Activated CD8-positive, alpha-beta T cell treated with anti-CD3 and anti-CD28 coated beads for 36 hours (primary cell): ENCODE data around the gene ANKH. TPM values are rescaled to one million over a fixed set of nuclear protein-coding genes. Genes with fewer than 3 reads are reported as not detected.

ENCODE experiments used
- ATAC-seq: fragments of 200-7000 bp; cut with Tn5 transposase; one replicate; pipeline ENCODE4 v1.10.0; 2021; ENCODE audit warnings: mild to moderate bottlenecking, moderate library complexity
- CTCF ChIA-PET: fragments of 350-600 bp; sonication (Branson Sonifier 250); formaldehyde crosslinking; loops from one replicate; lab custom pipeline; 2021; ENCODE audit warnings: antibody characterized with exemption; lab: Charles Lee
- POLR2A ChIA-PET: fragments of 350-600 bp; sonication (Branson Sonifier 250); formaldehyde crosslinking; loops from one replicate; lab custom pipeline; 2021; ENCODE audit warnings: antibody characterized with exemption; lab: Charles Lee
- DNase-seq: peaks from one replicate; pipeline ENCODE4 v3.0.0-alpha.2; 2020
- H3K27ac Mint-ChIP-seq: one replicate; pipeline ENCODE4 v1.8.0; 2021; ENCODE audit warnings: mild to moderate bottlenecking, mixed read lengths
- H3K27me3 Mint-ChIP-seq: one replicate; pipeline ENCODE4 v1.8.0; 2021; ENCODE audit warnings: mixed read lengths
- H3K36me3 Mint-ChIP-seq: one replicate; pipeline ENCODE4 v1.8.0; 2021; ENCODE audit warnings: low read depth, mixed read lengths
- H3K4me1 Mint-ChIP-seq: one replicate; pipeline ENCODE4 v1.8.0; 2021; ENCODE audit warnings: low read depth, mixed read lengths
- H3K4me3 Mint-ChIP-seq: one replicate; pipeline ENCODE4 v1.8.0; 2021; ENCODE audit warnings: mild to moderate bottlenecking, moderate library complexity, mixed read lengths
- H3K9me3 Mint-ChIP-seq: one replicate; pipeline ENCODE4 v1.8.0; 2021; ENCODE audit warnings: mixed read lengths
- intact Hi-C: fragments of 100-400 bp; cut with micrococcal nuclease; formaldehyde crosslinking; loops from one replicate; pipeline ENCODE4 v1.10.0; 2022
- total RNA-seq, 2 experiments: library from RNA; stranded (reverse); gene quantifications; one replicate each; pipeline ENCODE4 v1.2.3, GENCODE V29; 2021
- TF ChIP-seq, protein P1 (sequence below): fragments of 200-600 bp; IDR thresholded peaks from one replicate; pipeline ENCODE4 v1.8.0; 2022; ENCODE audit warnings: antibody characterized with exemption, mild to moderate bottlenecking

ANKH gene
- total RNA-seq, 2 experiments from 2014 or later = 85.4 to 87.2 TPM

DNA sequence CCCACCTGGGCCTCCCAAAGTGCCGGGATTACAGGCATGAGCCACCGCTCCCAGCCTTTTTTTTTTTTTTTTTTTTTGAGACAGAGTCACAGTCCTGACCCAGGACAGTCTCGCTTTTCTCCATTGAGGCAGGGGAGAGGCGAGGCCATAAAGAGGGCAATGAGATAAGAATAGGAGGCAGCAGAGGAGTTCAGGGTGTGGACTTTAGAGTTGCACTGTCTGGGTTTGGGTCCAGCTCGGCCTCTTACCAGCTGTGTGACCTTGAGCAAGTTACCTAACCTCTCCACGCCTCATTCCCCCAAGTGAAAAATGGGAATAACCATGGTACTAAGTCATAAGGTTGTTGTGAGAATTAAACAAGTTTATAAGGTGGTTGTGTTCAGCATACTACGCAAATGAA, 24.6 kb upstream of the ANKH start:
- Mint-ChIP-seq H3K4me3 (no peak overlapping the region), H3K4me1 (no peaks in the 10 kb centered on the region), H3K9me3 (no peaks in the 10 kb centered on the region), H3K27me3 (no peaks in the 10 kb centered on the region), H3K36me3 (no peaks in the 10 kb centered on the region), H3K27ac (no peak overlapping the region)
- TF ChIP-seq, protein P1, sequence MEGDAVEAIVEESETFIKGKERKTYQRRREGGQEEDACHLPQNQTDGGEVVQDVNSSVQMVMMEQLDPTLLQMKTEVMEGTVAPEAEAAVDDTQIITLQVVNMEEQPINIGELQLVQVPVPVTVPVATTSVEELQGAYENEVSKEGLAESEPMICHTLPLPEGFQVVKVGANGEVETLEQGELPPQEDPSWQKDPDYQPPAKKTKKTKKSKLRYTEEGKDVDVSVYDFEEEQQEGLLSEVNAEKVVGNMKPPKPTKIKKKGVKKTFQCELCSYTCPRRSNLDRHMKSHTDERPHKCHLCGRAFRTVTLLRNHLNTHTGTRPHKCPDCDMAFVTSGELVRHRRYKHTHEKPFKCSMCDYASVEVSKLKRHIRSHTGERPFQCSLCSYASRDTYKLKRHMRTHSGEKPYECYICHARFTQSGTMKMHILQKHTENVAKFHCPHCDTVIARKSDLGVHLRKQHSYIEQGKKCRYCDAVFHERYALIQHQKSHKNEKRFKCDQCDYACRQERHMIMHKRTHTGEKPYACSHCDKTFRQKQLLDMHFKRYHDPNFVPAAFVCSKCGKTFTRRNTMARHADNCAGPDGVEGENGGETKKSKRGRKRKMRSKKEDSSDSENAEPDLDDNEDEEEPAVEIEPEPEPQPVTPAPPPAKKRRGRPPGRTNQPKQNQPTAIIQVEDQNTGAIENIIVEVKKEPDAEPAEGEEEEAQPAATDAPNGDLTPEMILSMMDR = no peak
- intact Hi-C loops = no loop called here
- no peak for DNase-seq
- no peak for ATAC-seq
- ChIA-PET CTCF (interaction anchor here (1.6 kb wide), 1 partner anchor 169 kb away, joined by 3 read pairs; no protein-coding TSS in a partner anchor), POLR2A (no interaction called here)

- POLR2A ChIA-PET = no interaction called here
- ATAC-seq = no peak
- H3K36me3 Mint-ChIP-seq = no peaks in the 10 kb centered on the region
- H3K4me3 Mint-ChIP-seq = no peak overlapping the region
- CTCF ChIA-PET = no interaction called here
- no peak overlapping the region for H3K27ac Mint-ChIP-seq
- TF ChIP-seq, protein P1 = no peak
- H3K4me1 Mint-ChIP-seq = no peaks in the 10 kb centered on the region
- no peaks in the 10 kb centered on the region for H3K27me3 Mint-ChIP-seq
- H3K9me3 Mint-ChIP-seq = no peaks in the 10 kb centered on the region
- no peak for DNase-seq
- intact Hi-C loops = no loop called here
Observed at GRCh38 chr5:14895301-14895700, 23.7 kb upstream of the ANKH start.

- POLR2A ChIA-PET = no interaction called here
- Mint-ChIP-seq H3K27ac (no peak overlapping the region), H3K9me3 (no peaks in the 10 kb centered on the region), H3K36me3 (no peaks in the 10 kb centered on the region), H3K4me3 (no peak overlapping the region), H3K4me1 (no peaks in the 10 kb centered on the region), H3K27me3 (no peaks in the 10 kb centered on the region)
- CTCF ChIA-PET = no interaction called here
- intact Hi-C loops = no loop called here
- TF ChIP-seq, protein P1 = no peak
- no peak for ATAC-seq
- no peak for DNase-seq
Observed at GRCh38 chr5:14894748-14895147, 23.2 kb upstream of the ANKH start.

GRCh38 chr5:14893381-14893780, 21.8 kb upstream of the ANKH start:
- ATAC-seq (no peak), DNase-seq (no peak)
- CTCF ChIA-PET = interaction anchor here (1.4 kb wide), 1 partner anchor 13 kb away, joined by 3 read pairs; no protein-coding TSS in a partner anchor
- TF ChIP-seq, protein P1 = no peak
- intact Hi-C loops = no loop called here
- H3K27me3 Mint-ChIP-seq = no peaks in the 10 kb centered on the region
- no peak overlapping the region for H3K27ac Mint-ChIP-seq
- H3K4me1 Mint-ChIP-seq = no peaks in the 10 kb centered on the region
- POLR2A ChIA-PET = interaction anchor here (0.6 kb wide), 2 partner anchors 116 to 1699 kb away, joined by 3 read pairs; no protein-coding TSS in a partner anchor
- no peak overlapping the region for H3K4me3 Mint-ChIP-seq
- H3K36me3 Mint-ChIP-seq = no peaks in the 10 kb centered on the region
- H3K9me3 Mint-ChIP-seq = no peaks in the 10 kb centered on the region

DNA sequence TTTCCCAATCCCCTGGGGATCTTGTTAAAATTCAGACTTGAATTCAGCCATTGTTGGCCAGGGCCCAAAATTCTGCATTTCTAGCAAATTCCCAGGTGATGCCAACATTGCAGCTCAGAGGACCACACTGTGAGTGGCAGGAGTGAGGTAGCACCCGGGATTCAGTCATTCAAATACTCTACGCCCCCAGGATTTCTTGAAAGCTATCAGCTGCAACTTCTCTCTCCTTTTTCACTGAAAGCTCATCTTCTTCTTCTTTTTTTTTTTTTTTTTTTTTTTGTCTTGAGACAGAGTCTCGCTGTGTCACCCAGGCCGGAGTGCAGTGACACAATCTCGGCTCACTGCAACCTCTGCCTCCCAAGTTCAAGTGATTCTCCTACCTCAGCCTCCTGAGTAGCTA, 19.3 kb upstream of the ANKH start:
- H3K27ac Mint-ChIP-seq = no peak overlapping the region
- CTCF ChIA-PET = no interaction called here

More for the DNA sequence above, 19.3 kb upstream of the ANKH start:
- TF ChIP-seq, protein P1 = no peak
- POLR2A ChIA-PET = no interaction called here
- ATAC-seq = no peak
- Mint-ChIP-seq H3K27me3 (no peaks in the 10 kb centered on the region), H3K9me3 (no peaks in the 10 kb centered on the region), H3K36me3 (no peaks in the 10 kb centered on the region), H3K4me3 (no peak overlapping the region), H3K4me1 (no peaks in the 10 kb centered on the region)
- no peak for DNase-seq
- intact Hi-C loops = no loop called here
